Stimulated activated CD8-positive, alpha-beta memory T cell treated with anti-CD3 and anti-CD28 coated beads, Interleukin-4, amount 100 ng/mL, for 24 hours (primary cell): ENCODE results near the gene CEBPE.

ENCODE experiments used
- DNase-seq: peaks from one replicate; pipeline ENCODE4 v3.0.0-alpha.2; 2020; ENCODE audit warnings: low read depth

The CEBPE gene

GRCh38 chr14:23102801-23103200, 16.3 kb downstream of the CEBPE start:
- DNase-seq: no peak

GRCh38 chr14:23101986-23102625, 16.9 kb downstream of the CEBPE start:
- no peak for DNase-seq

DNA sequence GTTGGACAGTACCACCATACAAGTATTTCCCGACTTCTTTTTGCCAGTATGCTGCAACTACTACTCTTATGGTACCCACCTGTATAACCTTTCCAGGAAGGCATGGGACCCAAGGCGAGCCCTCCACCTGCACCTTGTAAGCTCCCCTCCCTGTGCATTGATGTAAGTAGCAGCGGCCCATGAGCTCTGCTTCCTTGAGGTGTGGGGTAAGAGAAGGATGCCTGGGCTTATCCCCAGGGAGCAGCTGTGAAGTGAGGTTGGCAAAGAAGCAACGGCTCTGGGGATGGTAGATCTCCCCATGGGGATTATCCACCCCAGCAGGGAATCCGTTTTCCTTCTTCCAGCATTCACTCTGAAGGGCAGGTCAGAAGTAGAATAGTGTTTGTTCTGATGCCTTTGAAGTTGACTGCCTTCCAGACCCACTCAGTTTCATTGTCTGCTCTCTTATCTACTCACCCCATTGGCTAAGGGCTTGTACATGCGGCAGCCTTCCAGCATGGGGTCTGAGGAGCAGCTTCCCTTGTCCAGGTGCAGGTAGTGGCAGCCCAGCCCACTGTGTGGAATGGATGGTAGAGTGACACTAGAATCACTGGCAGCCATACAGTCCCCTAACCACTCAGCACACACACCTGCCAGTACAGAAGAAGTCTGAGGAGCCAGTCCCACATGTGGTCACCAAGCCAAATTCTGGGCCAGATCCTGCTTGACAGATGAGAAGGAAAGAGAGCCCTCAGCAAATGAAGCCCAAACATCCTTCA, 17.7 kb downstream of the CEBPE start:
- no peak for DNase-seq

DNA sequence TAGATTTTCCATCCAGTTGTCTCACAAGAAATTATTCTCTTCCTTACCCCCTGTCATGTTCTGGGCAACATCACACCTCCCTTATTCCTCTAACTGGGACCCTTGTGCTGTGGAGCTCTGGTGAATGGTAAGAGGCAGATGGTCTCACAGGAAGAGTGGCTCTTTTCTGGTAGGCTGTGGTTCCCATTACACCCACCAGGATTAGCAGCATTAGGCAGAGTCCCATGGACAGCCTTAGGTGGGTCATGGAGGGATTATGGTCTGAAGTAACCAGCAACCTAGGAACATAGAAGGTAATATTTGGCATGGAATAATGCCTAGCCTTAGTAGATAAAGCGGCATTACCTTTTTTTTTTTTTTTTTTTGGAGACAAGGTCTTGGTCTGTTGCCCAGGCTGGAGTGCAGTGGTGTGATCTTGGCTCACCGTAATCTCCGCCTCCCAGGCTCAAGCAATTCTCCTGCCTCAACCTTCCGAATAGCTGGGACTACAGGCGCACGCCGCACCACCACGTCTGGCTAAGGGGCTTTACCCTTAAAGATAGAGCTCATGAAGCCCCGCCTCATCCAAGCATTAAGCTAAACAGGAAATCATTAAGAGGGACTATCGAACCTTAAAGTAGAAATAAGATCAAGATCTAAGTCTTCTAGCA, 19.7 kb downstream of the CEBPE start:
- no peak for DNase-seq

DNA sequence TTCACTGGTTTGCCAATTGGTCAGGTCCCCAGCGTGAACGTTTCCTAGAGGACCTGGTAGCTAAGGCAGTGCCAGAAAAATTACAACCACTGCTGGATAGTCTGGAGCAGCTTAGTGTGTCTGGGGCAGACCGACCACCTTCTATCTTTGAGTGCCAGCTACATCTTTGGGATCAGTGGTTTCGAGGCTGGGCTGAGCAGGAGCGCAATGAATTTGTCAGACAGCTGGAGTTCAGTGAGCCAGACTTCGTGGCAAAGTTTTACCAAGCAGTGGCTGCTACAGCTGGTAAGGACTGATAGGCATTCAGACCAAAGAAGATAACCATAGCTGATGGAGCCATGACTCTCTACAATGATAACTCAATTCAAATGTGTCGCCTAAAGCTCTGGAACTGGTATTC, 21.3 kb downstream of the CEBPE start:
- DNase-seq: no peak

DNA sequence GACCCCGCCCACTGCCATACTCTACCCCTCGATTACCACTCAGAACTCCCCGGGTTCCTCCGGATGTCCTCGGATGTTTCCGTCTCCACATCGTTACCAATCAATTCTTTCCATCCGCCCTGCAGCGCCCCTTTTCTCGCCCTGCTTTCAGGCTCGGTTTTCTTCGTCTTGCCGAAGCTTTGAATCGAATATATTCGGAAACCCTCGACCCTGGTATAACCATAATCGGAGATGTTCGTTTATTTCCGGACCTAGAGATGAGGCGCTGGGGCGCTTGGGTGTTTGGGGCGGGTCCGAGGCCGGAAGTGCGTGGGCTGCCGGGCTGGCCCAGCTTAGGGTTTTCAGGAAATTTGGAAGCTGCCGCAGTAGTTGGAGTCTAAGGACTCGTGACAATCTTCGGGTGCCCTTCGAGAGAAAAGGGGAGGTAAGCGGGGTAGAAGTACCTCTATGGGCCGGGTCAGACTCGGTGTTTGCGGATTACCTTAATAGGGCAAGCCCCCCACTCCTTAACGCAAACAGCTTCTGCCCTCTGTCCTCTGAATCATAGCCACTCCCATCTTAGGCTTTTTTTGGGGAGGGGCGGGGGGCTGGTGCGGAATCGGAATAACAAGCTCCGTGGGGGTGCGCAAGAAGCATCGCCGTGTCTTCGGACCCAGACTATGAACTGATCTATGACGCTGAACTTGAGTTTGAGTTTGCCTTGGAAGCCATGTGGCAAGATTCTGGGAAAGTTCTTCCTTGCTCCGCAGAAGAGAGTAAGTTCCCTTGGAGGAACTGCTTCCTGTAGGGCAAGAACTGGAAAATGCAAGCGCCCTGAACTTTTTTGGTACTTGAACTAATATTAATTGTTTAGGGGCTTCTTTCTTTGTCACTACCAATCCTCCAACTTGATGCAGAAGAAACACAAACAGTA, 23.6 kb downstream of the CEBPE start, which contains the start of gene C14orf119:
C14orf119 (plus strand) TSS at position 310 of the 913 bp plus-strand sequence. CDS start 2,154 bp downstream, outside the sequence.
- peak; percentile 99 for DNase-seq

- DNase-seq: peak; percentile 63
Measured at GRCh38 chr14:23094666-23095195, 24.3 kb downstream of the CEBPE start, which contains the start of gene ACIN1. Gene ACIN1, minus strand, starts transcription at chr14:23095136. Its CDS starts 24 bp downstream, at chr14:23095112.

DNA sequence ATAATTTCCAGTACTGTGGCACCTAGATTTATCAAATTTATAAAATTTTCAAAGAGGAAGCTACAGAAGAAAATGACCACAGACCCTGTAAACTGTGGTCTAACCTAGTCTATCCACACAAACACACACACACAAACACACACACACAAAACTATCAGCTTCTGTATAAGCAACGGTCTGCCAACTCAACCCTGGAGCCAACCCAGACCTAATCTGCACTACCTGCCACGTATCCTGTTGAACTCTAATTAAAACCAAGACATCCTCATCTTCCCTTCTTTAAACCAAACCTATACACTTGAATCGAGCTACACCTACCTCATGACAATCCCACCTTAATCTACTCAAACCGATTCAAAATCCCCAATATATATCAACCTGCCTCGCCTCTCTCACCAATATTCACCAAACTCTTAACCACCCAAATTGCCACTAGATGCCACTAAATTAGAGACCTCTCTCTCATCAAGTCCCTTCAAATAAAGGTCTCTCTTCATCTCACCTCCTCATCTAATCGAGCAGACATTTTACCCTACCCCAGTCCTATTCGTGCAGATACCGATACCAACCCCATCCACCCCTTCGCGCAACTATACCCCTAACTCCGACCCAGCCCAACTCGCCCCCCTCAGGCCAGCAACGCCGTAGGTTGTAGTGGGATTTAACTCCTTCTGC, 24.9 kb downstream of the CEBPE start:
- no peak for DNase-seq

GRCh38 chr14:23093526-23093925, 25.5 kb downstream of the CEBPE start:
- DNase-seq: no peak

- DNase-seq: no peak
Measured at GRCh38 chr14:23093104-23093503, 26.0 kb downstream of the CEBPE start.

DNA sequence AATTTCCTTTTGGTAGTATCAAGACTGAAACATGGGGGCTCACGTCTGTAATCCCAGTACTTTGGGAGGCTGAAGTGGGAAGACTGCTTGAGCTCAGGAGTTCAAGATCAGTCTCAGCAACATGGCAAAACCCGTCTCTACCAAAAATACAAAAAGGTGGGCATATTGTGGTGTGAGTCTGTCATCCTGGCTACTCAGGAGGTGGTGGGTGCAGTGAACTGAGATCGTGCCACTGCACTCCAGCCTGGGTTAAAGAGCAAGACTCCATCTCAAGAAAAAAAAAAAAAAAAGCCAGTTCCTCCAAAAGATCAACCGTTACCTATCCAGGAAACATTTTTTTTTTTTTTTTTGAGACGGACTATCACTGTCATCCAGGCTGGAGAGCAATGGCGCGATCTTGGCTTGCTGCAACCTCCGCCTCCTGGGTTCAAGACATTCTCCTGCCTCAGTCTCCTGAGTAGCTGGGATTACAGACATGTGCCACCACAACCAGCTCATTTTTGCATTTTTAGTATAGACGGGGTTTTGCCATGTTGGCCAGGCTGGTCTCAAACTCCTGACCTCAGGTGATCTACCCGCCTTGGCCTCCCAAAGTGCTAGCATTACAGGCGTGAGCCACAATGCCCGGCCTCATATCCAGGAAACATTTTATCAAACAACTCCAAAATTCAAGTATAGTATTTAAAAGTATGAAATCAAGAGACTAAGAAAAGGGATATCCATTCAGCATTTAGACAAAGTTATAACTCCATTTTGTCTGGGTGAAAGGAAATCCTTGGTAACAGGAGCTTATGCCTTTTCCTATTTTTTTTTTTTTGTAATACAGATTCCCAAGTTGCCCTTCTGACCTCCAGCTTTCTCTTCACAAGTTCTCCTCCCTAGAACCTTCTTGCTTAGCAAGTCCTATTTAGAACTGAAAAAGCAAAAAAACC, 27.5 kb downstream of the CEBPE start:
- DNase-seq: no peak

GRCh38 chr14:23090254-23090636, 28.8 kb downstream of the CEBPE start:
- DNase-seq: no peak

GRCh38 chr14:23089498-23090253, 29.4 kb downstream of the CEBPE start:
- no peak for DNase-seq

DNA sequence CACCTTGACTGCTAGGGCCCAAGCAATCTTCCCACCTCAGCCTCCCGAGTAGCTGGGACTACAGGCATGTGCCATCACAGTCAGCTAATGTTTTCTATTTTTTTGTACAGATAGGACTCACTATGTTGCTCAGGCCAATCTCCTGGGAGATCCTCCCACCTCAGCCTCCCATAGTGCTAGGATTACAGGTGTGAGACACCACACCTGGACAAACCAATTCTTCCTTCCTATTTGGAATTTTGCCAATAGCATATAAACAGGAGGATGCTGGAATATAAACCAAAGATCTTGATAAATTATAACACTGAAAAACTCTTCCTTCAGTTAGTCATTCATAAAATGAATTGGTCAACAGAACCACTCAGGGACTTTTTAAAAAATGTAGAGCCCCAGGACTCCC, 32.5 kb downstream of the CEBPE start:
- no peak for DNase-seq

DNA sequence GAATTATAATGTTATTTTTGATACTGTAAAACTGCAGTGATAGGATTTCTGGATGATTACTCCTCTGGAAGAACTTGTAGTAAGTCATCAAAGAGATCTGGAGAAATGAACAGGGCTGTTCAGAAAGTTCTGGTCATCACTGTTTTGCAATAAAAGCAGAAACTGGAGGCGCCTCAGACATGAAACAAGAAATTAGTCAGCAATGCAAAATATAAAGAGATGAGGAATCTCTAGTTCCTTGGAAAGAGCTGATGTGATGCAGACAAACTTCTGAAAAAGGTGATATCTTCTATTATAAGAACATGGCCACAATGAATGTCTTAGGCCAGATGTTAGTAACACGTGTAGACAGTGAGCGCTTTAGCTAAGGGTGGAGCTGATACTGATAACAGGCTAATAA, 33.6 kb downstream of the CEBPE start:
- no peak for DNase-seq

- no peak for DNase-seq
Measured at GRCh38 chr14:23080474-23080873, 38.6 kb downstream of the CEBPE start.

DNA sequence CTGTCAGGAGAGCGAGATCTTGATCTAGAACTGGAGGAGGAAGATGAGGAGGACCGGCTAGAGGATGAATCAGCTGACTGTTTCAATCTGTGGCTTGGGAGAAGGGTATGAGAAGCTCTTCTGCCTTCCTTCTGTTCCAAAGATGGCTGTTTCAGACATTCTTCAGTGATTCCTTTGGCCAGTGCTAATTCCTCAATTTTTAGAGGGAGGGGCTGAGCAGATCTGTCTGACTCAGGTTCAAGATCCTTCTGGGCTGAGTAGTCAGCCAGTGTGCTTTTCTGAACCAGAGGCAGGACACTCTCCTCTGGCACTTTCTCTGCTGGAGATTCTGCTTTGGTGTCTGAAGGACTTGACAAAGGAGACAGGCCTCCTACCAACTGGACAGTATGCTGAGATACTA, 39.3 kb downstream of the CEBPE start:
- DNase-seq: no peak

GRCh38 chr14:23078692-23079116, 40.4 kb downstream of the CEBPE start:
- DNase-seq: no peak

GRCh38 chr14:23077962-23078361, 41.1 kb downstream of the CEBPE start:
- DNase-seq: no peak
